ENCODE data around the gene PFKFB1. TPM values are rescaled to one million over a fixed set of nuclear protein-coding genes. Genes with fewer than 3 reads are reported as not detected.

The PFKFB1 gene
- total RNA-seq, 4 donors from 2014 or later: 0.49 to 1.9 (median 0.64) TPM; not detected in 1

GRCh38 chrX:54933150-54933826 lies 60.7 kb downstream of the PFKFB1 start:
- Histone ChIP-seq H3K4me1 (no peaks in the 10 kb centered on the region), H3K27ac (no peak overlapping the region), H3K4me3 (no peak overlapping the region), H3K9me3 (no peaks in the 10 kb centered on the region), H3K36me3 (no peaks in the 10 kb centered on the region), H3K27me3 (no peaks in the 10 kb centered on the region)
- TF ChIP-seq EP300 (IDR thresholded peaks at IDR 0.05) (no peak), CTCF (IDR thresholded peaks at IDR 0.05) (no peak), POLR2AphosphoS5 (IDR thresholded peaks at IDR 0.05) (no peak), POLR2A (IDR thresholded peaks at IDR 0.05) (no peak)
- 73% methylated on average over 10 of the region's 10 CpGs for WGBS
- no peak for DNase-seq (ENCODE audit: low spot score in 2 of 2)

- Histone ChIP-seq H3K27me3 (no peaks in the 10 kb centered on the region), H3K27ac (no peak overlapping the region), H3K4me1 (no peaks in the 10 kb centered on the region), H3K36me3 (no peaks in the 10 kb centered on the region), H3K4me3 (no peak overlapping the region), H3K9me3 (no peaks in the 10 kb centered on the region)
- TF ChIP-seq POLR2A (IDR thresholded peaks at IDR 0.05): no peak
- TF ChIP-seq CTCF (IDR thresholded peaks at IDR 0.05): no peak
- TF ChIP-seq POLR2AphosphoS5 (IDR thresholded peaks at IDR 0.05): no peak
- no peak for TF ChIP-seq EP300 (IDR thresholded peaks at IDR 0.05)
- WGBS: 60% methylated on average over 2 of the region's 2 CpGs
- no peak for DNase-seq (ENCODE audit: low spot score in 2 of 2)
These were observed 62.9 kb downstream of the PFKFB1 start for GRCh38 chrX:54931107-54931506.

GRCh38 chrX:54930291-54931049 lies 63.5 kb downstream of the PFKFB1 start:
- H3K27ac ChIP-seq: no peak overlapping the region
- no peak overlapping the region for H3K4me3 ChIP-seq
- no peaks in the 10 kb centered on the region for H3K27me3 ChIP-seq
- no peaks in the 10 kb centered on the region for H3K9me3 ChIP-seq
- H3K4me1 ChIP-seq: no peaks in the 10 kb centered on the region
- no peak for DNase-seq (ENCODE audit: low spot score in 2 of 2)
- TF ChIP-seq POLR2AphosphoS5 (IDR thresholded peaks at IDR 0.05): no peak
- TF ChIP-seq CTCF (IDR thresholded peaks at IDR 0.05): no peak
- no peak for TF ChIP-seq EP300 (IDR thresholded peaks at IDR 0.05)
- no peak for TF ChIP-seq POLR2A (IDR thresholded peaks at IDR 0.05)
- WGBS: 77% methylated on average over 9 of the region's 17 CpGs
- no peaks in the 10 kb centered on the region for H3K36me3 ChIP-seq

GRCh38 chrX:54928876-54929275 lies 65.1 kb downstream of the PFKFB1 start:
- 89% methylated on average over 2 of the region's 3 CpGs for WGBS
- Histone ChIP-seq H3K36me3 (no peaks in the 10 kb centered on the region), H3K27ac (no peak overlapping the region), H3K4me3 (no peak overlapping the region), H3K4me1 (no peaks in the 10 kb centered on the region), H3K27me3 (no peaks in the 10 kb centered on the region), H3K9me3 (no peaks in the 10 kb centered on the region)
- DNase-seq (ENCODE audit: low spot score in 2 of 2): no peak
- TF ChIP-seq EP300 (IDR thresholded peaks at IDR 0.05): no peak
- no peak for TF ChIP-seq POLR2AphosphoS5 (IDR thresholded peaks at IDR 0.05)
- TF ChIP-seq POLR2A (IDR thresholded peaks at IDR 0.05): no peak

GRCh38 chrX:54926978-54927377 lies 67.0 kb downstream of the PFKFB1 start:
- Histone ChIP-seq H3K27ac (no peak overlapping the region), H3K9me3 (no peaks in the 10 kb centered on the region), H3K4me3 (no peak overlapping the region), H3K4me1 (peaks cover 3% of the 10 kb centered on the region), H3K27me3 (no peaks in the 10 kb centered on the region), H3K36me3 (no peaks in the 10 kb centered on the region)
- no peak for DNase-seq (ENCODE audit: low spot score in 2 of 2)
- TF ChIP-seq CTCF (IDR thresholded peaks at IDR 0.05): no peak
- TF ChIP-seq POLR2AphosphoS5 (IDR thresholded peaks at IDR 0.05): no peak
- TF ChIP-seq POLR2A (IDR thresholded peaks at IDR 0.05): no peak
- TF ChIP-seq EP300 (IDR thresholded peaks at IDR 0.05): no peak
- 38% methylated on average over 1 of the region's 2 CpGs for WGBS
